Neuronal stem cell (in vitro differentiated cells): ENCODE data around the gene MED15.

ENCODE experiments used
- DNase-seq: peaks from one replicate; pipeline ENCODE4 v3.0.0-alpha.2; 2013; ENCODE audit warnings: low spot score
- H2AFZ ChIP-seq: one replicate; pipeline ENCODE4 v1.6.1; 2013; ENCODE audit warnings: mild to moderate bottlenecking, low read length, inconsistent platforms
- H2AK5ac ChIP-seq: 2 replicates; pipeline ENCODE4 v1.6.1; 2013; ENCODE audit warnings: low read depth, mild to moderate bottlenecking, inconsistent platforms, low read length, moderate library complexity, mixed read lengths
- H2BK120ac ChIP-seq: 2 replicates; pipeline ENCODE4 v1.6.1; 2013; ENCODE audit warnings: low read depth, mild to moderate bottlenecking, inconsistent platforms, low read length, moderate library complexity, mixed read lengths
- H2BK12ac ChIP-seq: one replicate; pipeline ENCODE4 v1.6.1; 2013; ENCODE audit warnings: low read length, inconsistent platforms
- H2BK15ac ChIP-seq: 2 replicates; pipeline ENCODE4 v1.6.1; 2013; ENCODE audit warnings: mild to moderate bottlenecking, low read length, inconsistent platforms, mixed read lengths
- H2BK5ac ChIP-seq: one replicate; pipeline ENCODE4 v1.6.1; 2013; ENCODE audit warnings: inconsistent platforms, mild to moderate bottlenecking, low read length, moderate library complexity
- H3K14ac ChIP-seq: one replicate; pipeline ENCODE4 v1.6.1; 2013; ENCODE audit warnings: low read length, inconsistent platforms
- H3K18ac ChIP-seq: 2 replicates; pipeline ENCODE4 v1.6.1; 2013; ENCODE audit warnings: low read length, inconsistent platforms
- H3K23ac ChIP-seq: 2 replicates; pipeline ENCODE4 v1.6.1; 2013; ENCODE audit warnings: low read depth, mild to moderate bottlenecking, mixed read lengths, low read length, inconsistent platforms; ENCODE audit not compliant: poor library complexity
- H3K27ac ChIP-seq: replicated peaks from 3 replicates; pipeline ENCODE4 v1.5.1; 2013; ENCODE audit warnings: low read length, inconsistent platforms
- H3K27me3 ChIP-seq, 3 experiments: 2 replicates each; pipeline ENCODE4 v1.6.1; 2013; ENCODE audit warnings: low read length in 3 of 3, mild to moderate bottlenecking in 2 of 3, inconsistent platforms in 1 of 3, low read depth in 1 of 3, mixed read lengths in 1 of 3, moderate library complexity in 1 of 3; ENCODE audit not compliant: control insufficient read depth in 3 of 3, insufficient read depth in 3 of 3
- H3K36me3 ChIP-seq, 2 donors: replicated peaks in 1 of 2; 2 replicates each; pipeline ENCODE4 v1.6.1; 2013; ENCODE audit warnings: low read length in 2 of 2; ENCODE audit not compliant: control insufficient read depth in 2 of 2, insufficient read depth in 2 of 2
- H3K4ac ChIP-seq: 2 replicates; pipeline ENCODE4 v1.6.1; 2013; ENCODE audit warnings: inconsistent platforms, mild to moderate bottlenecking, low read length, moderate library complexity
- H3K4me1 ChIP-seq, 2 donors: 1 replicate in 1 of 2; 2 replicates in 1 of 2; pipeline ENCODE4 v1.6.1; 2013; ENCODE audit warnings: low read length in 2 of 2, low read depth in 1 of 2; ENCODE audit not compliant: control insufficient read depth in 2 of 2, insufficient read depth in 1 of 2
- H3K4me2 ChIP-seq: one replicate; pipeline ENCODE4 v1.6.1; 2013; ENCODE audit warnings: mild to moderate bottlenecking, low read length, inconsistent platforms; ENCODE audit not compliant: insufficient read depth, poor library complexity, severe bottlenecking
- H3K4me3 ChIP-seq, 2 donors: 2 replicates each; pipeline ENCODE4 v1.5.1; 2013; ENCODE audit warnings: low read length in 2 of 2, mild to moderate bottlenecking in 2 of 2, inconsistent platforms in 1 of 2, moderate library complexity in 1 of 2
- H3K79me1 ChIP-seq: one replicate; pipeline ENCODE4 v1.6.1; 2013; ENCODE audit warnings: low read depth, mild to moderate bottlenecking, inconsistent platforms, low read length, moderate library complexity
- H3K9ac ChIP-seq: one replicate; pipeline ENCODE4 v1.6.1; 2013; ENCODE audit warnings: mild to moderate bottlenecking, low read depth, low read length, inconsistent platforms; ENCODE audit not compliant: poor library complexity
- H3K9me3 ChIP-seq, 2 donors: replicated peaks in 1 of 2; 2 replicates each; pipeline versions ENCODE3 to v1.6.1; 2013; ENCODE audit warnings: low read length in 2 of 2, mild to moderate bottlenecking in 2 of 2, inconsistent platforms in 1 of 2, low read depth in 1 of 2, mixed read lengths in 1 of 2, moderate library complexity in 1 of 2; ENCODE audit not compliant: control insufficient read depth in 2 of 2, insufficient read depth in 1 of 2
- H4K8ac ChIP-seq: one replicate; pipeline ENCODE4 v1.6.1; 2013; ENCODE audit warnings: low read depth, mild to moderate bottlenecking, inconsistent platforms, low read length, moderate library complexity
- H4K91ac ChIP-seq: one replicate; pipeline ENCODE4 v1.6.1; 2013; ENCODE audit warnings: low read length, low read depth, mild to moderate bottlenecking, inconsistent platforms; ENCODE audit not compliant: poor library complexity
- WGBS, 2 donors: extraction: QIAGEN DNeasy Blood & Tissue Kit; methylation state at CpG; one replicate each; pipeline ENCODE4 v1.1.7; 2013; ENCODE audit warnings: missing lambda C conversion rate in 2 of 2, mixed read lengths in 1 of 2; ENCODE audit not compliant: insufficient read length in 2 of 2, insufficient replicate concordance in 1 of 2; ENCODE audit errors: extremely low coverage in 2 of 2; 5-methylcytosine and 5-hydroxymethylcytosine counted together

Gene MED15

DNA sequence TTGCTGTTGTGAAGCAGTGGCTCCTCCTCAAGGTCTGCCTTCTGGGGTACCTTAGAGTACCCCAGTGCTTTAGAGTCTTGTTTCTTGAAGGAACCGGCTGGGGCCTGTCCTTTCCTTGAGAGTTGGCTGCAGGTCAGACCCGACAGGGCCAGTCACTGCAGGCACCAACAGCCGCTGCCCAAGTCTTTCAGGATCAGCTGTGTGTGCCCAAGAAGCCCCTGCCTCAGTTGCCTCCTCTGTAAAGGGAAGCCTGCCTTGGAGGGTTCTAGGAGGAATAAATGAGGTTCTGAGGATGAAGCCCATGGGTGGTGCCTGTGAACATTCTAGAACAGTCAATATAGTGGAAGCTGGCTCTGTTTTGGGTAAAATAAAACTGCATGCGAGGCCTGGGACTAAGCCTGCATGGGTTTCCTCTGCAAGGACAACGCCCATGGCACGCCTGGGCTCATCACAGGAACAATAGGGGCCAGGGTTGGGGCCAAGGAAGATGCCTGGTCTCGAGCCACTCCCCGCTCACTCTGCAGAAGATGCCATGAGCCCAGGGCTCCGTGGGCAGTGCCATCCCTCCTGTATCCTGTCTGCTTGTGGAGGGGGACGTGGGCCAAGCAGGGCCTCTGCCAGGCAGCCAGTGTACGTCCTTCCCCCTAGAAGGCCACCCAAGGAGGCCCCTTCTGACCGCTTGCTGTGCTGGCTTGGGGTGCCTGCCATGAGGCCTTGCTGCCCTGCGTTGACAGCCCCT is 81.6 kb downstream of the MED15 start:
- no peak for DNase-seq
- Histone ChIP-seq H2AFZ (no peak overlapping the region), H2BK5ac (no peak overlapping the region), H3K4ac (no peak overlapping the region), H3K9ac (no peak overlapping the region), H4K8ac (no peak overlapping the region), H3K4me3 (no peak overlapping the region), H2BK15ac (no peak overlapping the region), H3K79me1 (peaks cover 2% of the 10 kb centered on the region), H3K18ac (peak overlapping the region; percentile 52), H3K36me3 (peaks cover 27 to 37% of the 10 kb centered on the region in 2 donors), H3K4me1 (peaks cover 0 to 6% of the 10 kb centered on the region in 2 donors), H3K23ac (peak overlapping the region; percentile 93), H3K27ac (no peak overlapping the region), H3K9me3 (peaks cover 0 to 1% of the 10 kb centered on the region in 2 donors), H2AK5ac (peak overlapping the region; percentile 52), H3K14ac (peak overlapping the region; percentile 6), H3K27me3 (no peaks in the 10 kb centered on the region), H4K91ac (no peak overlapping the region), H3K4me2 (no peak overlapping the region), H2BK12ac (no peak overlapping the region), H2BK120ac (no peak overlapping the region)
- WGBS, 2 donors: no CpG with 5 or more reads among the region's 13 CpGs

- Histone ChIP-seq H3K14ac (no peak overlapping the region), H3K18ac (peak overlapping the region; percentile 64), H4K91ac (no peak overlapping the region), H2AFZ (no peak overlapping the region), H3K79me1 (peaks cover 2% of the 10 kb centered on the region), H3K4ac (no peak overlapping the region), H2BK5ac (no peak overlapping the region), H2BK15ac (peak overlapping the region; percentile 26), H3K4me1 (peaks cover 0 to 6% of the 10 kb centered on the region in 2 donors), H3K9me3 (peaks cover 0 to 1% of the 10 kb centered on the region in 2 donors), H3K27me3 (no peaks in the 10 kb centered on the region), H3K4me3 (no peak overlapping the region), H3K27ac (no peak overlapping the region), H3K4me2 (no peak overlapping the region), H2AK5ac (peak overlapping the region; percentile 81), H4K8ac (no peak overlapping the region), H2BK120ac (no peak overlapping the region), H3K36me3 (peaks cover 20 to 29% of the 10 kb centered on the region in 2 donors), H3K23ac (peak overlapping the region; percentile 93), H2BK12ac (no peak overlapping the region), H3K9ac (no peak overlapping the region)
- no CpG with 5 or more reads among the region's 15 CpGs for WGBS, 2 donors
- DNase-seq: no peak
These were observed 82.4 kb downstream of the MED15 start for GRCh38 chr22:20589614-20590476.

- Histone ChIP-seq H3K14ac (no peak overlapping the region), H3K4me2 (no peak overlapping the region), H3K9ac (peak overlapping the region; percentile 22), H2BK5ac (peak overlapping the region; percentile 66), H2BK15ac (no peak overlapping the region), H3K27me3 (no peaks in the 10 kb centered on the region), H2BK120ac (no peak overlapping the region), H2AFZ (no peak overlapping the region), H3K9me3 (peaks cover 0 to 1% of the 10 kb centered on the region in 2 donors), H3K18ac (peak overlapping the region; percentile 71), H4K8ac (no peak overlapping the region), H3K27ac (no peak overlapping the region), H3K23ac (peak overlapping the region; percentile 89), H2BK12ac (peak overlapping the region; percentile 58), H4K91ac (peak overlapping the region; percentile 39), H3K36me3 (peaks cover 11 to 20% of the 10 kb centered on the region in 2 donors), H3K4me3 (no peak overlapping the region), H3K4me1 (peaks cover 0 to 6% of the 10 kb centered on the region in 2 donors), H3K79me1 (peaks cover 2% of the 10 kb centered on the region), H3K4ac (no peak overlapping the region), H2AK5ac (peak overlapping the region; percentile 81)
- no CpG with 5 or more reads among the region's 9 CpGs for WGBS, 2 donors
- DNase-seq: no peak
These were observed 83.3 kb downstream of the MED15 start for GRCh38 chr22:20590477-20591294.
